EH (cell line): ENCODE measurements around the gene SYNRG.
"Not testable (repeated sequence)": the region's sequence is repeated elsewhere in the genome, so short reads cannot be mapped to it uniquely, and the experiment has no call there.

Source experiments
- DNase-seq: peaks from one replicate; pipeline ENCODE4 v3.0.0-alpha.2; 2015; ENCODE audit warnings: low read depth

Gene SYNRG

DNA sequence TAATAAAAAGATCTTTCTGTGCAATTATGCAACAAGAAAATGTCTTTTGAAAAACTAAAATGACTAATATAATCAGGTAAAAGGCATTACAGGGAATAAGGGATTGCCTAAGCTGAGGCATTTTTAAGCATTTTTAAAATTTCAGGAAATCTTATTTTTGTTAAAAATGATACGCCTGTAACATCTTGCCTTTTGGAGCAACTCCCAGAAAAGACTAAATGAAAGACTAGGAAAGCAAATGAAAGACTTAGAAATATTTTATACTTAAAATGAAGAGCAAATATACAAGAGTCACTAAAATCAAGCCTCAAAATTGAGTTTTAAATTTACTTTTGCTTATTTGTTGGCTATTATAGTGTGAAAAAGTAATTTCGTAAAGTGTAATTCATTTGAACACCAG is 63.7 kb downstream of the SYNRG start:
- DNase-seq: no peak

DNA sequence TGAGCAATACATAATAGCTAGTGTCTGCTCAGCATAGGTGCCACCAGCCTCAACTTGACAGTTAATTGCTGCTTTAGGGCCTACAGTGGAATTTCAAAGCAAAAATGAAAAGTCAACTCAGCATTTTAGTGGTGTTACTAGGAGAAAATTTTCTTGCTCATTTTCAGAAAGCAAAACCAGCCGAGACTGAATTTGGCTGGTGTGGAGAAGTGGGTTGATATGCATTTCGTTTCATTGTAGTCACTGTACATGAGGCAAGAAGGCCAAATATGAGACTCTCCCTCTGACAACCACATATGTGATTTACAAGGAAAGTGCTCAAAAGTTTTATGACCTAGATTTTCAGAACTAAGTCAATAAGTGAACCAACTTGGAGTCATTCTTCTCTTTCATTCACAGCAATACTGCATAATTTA is 65.6 kb downstream of the SYNRG start:
- peak; percentile 24 for DNase-seq

DNA sequence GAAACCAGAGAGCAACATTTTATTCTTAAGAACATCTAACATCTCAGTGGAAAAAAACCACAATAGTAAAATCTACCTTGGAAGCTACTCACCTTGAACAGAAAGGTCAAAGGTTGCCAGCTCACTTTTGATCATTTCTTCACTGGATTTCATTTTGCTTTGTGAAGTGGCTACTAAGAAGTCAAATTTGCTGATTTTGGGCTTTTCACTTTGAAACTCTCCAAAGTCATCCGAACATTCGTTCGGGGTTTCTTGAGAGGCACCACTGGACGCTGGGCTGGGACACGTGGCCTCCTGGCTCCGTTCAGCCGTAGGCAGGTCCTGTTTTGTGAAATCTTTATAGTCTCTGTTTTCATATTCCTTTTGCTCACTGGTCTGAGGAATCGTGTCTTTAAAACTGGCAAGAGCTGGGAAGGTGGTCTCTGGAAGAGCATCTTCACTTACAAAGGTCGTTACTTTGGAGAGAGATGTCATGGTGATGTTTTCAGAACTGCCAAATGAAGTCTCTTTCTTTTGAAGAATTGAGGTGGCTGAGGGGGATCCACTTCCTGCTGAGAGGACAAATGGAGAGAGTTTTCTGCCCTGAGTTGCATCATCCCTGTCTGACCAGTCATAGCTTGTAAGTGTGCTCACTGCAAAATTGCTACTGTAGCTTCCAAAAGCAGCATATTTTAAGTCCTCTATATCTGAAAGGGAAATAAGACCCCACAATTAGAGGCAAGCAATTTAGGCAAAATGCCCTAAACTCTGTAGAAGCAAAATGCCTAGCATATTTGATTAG is 67.1 kb downstream of the SYNRG start:
- DNase-seq: peak; percentile 78

DNA sequence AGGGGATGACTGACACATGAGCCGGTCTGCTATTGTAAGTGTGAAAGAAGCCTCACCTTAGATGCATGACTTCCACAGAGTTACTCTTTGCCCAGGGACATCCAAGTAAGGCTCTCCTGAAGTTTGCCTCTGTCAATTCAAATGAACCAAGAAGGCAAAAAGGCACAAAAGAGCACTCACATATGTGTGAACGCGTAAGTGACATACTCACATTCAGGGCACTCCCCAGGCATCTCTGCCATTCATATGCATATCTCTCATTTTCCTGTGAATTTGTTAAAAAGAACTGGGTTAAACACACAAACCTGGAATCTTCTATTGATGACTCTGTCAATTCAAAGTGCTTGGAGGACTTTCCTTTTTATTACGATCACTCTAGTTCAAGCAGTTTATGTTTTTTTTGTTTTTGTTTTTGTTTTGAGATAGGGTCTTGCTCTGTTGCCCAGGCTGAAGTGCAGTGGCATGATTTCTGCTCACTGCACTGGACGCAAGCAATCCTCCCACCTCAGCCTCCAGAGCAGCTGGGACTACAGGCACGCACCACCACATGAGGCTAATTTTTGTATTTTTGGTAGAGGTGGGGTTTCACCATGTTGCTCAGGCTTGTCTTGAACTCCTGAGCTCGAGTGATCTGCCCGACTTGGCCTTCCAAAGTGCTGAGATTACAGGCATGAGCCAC is 70.1 kb downstream of the SYNRG start:
- DNase-seq: no peak

DNA sequence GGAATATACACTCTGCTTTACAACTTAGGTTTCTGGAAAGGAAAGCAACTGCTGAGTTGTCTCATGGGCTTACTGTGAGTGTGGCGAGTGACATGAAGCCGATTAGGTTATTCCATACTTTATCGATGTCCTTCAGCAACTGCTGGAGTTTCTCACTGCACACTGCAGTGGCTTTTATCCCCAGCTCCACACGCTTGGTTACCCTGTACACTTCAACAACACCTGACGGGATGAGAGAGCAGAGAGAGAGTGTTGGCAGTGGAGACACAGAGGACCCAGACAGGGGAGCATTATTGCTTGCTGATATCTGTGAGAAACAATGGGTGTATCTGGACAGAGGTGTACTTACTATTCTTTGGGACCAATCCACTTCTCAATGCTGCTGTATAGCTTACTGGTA is 73.3 kb downstream of the SYNRG start:
- DNase-seq: no peak

DNA sequence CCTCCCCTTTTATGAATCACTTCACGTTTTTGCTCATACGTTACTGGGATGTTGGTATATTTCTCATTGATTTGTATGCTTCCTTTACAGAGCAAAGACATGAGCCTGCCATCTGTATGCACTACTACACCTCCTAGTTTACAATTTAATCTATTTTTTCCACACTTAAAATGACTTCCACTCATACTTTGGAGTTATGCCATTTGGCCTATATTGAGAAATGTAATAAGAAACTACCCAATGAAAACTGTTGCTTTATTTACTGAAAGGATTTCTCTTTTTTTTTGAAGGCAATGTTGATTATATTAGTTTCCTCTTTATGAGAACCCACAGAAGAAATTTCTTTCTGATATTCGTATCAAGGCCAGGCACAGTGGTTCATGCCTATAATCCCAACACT is 76.5 kb downstream of the SYNRG start:
- no peak for DNase-seq

DNA sequence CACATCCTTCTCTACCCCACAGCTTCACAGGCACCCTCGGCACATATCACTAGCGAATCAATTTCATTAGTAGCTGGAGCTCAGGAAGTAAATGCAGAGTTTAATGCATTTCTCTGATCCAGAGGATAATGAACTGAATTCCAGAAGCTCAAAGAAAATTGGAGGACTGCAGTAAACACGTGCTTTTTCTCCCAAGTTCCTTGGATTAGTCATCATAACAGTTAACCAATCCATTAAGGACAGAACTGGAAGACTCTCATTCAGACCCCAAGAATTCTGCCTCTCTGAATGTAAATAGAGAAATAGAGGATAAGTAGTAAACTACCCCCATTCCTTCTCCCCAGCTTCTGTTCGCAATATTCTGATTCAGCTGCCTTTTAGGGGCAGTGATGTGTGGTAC is 78.8 kb downstream of the SYNRG start:
- DNase-seq: peak; percentile 69

DNA sequence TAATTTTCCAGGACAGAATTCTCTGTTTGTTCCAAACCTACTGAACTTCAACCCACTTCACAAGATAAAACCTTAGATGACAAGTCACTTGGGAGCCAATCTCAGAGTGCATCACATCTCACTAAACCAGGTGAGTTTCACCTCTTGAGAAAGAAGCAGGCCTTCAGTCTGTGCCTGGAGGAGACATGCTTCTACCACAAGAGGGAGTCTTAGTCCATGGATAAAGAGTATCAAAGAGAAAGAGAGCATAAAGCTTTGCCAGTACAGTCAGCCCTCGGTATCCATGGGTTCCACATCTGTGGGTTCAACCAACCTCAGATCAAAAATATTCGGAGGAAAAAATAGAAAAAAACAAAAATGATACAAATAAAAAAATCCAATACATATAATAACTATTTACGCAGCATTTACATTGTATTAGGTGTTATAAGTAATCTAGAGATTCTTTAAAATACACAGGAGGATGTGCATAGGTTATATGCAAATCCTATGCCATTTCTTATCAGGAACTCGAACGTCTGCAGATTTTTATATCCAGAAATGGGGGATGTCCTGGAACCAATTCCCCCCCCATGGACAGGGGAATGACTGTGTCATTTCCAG is 81.9 kb downstream of the SYNRG start:
- peak; percentile 63 for DNase-seq

DNA sequence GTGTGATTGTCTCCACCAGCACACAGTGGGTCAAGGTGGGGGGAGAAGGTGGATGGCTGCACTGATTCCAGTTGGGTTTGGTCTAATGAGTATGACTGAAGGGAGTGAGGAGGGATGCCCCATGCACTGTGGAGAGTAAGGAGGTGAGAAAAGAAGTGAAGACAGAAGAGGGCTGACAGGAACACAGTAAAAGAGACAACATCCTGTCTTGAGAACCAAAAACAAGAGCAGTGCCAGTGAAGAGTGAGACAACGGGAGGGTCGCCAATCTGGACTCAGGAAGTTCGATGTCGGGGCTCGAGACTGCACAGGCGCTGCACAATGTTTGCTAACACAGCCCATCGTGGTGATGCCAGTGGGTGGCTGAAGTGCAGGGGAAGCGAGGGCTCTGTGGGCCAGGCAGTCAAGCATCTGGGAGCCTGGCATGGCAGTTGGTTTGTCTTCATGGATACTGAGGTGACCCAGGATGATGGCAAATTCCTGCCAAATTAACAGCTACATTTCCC is 85.5 kb downstream of the SYNRG start:
- DNase-seq: no peak

DNA sequence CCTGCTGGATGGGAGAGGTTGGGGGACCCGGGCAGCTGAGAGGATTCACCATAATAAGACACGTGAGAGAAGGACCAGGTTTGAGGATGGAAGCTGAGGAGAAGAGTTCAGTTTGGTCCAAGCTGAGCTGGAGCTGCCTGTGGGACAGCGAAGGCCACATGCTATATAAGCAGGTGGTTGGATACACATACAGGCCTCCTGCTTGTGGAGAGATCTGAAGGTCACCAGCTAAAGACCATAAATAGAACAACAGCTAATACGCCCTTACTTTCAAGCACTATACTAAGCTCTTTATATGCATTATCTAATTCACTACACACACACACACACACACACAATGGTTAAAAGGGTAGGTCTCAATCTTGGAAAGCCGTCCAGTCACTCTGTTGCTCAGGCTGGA is 87.4 kb downstream of the SYNRG start:
- no peak for DNase-seq

DNA sequence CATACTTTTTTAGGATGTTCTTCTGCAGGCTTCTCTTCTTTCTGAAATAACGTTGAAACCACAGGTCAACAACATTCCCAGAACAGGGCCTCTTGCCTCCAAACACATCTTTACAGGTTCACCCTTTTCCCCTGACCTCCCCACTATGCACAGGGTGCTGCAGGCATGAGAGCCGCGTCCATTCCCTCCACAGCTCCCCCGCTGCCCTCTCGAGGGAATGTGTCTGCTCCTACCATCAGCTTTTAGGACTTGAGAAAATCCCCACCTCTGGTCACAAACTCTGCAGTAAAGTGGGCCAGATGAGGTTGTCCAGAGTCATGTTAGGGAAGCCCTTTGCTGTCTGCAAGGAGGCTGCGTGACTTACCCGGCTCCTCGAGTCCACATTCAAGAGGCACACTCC is 89.0 kb downstream of the SYNRG start:
- DNase-seq: no peak

DNA sequence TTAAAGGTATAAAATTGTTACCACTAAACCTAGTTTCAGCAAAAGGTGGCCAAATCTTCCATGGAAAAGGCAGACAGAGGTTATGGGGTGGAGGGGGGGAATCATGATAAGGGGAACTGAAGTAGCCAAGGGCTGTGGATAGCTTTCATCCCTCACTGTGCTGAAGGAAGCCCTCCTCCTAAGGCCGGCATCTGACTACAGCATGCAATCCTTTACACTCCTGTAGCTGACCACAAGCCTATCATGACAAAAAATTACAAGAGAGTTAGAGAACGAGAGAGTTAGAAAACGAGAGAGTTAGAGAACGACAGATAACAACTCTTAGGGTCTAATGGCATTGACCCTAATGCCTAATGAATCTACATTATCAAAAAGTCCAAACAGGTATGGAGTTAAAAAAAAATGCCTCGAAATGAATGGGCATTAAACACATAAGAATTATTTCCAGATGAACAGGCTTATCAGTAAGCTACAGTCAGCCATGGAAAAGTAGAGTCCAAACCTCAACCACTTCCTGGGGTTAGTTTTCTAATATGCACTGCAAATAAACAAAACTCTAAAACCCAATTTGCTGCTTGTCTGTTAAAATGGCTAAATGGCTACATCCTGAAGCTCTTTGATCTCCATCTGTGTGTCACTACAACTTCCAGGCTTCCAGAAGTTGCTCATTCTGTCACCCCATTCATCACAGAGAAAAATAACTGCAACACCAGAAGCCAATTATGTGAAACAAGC is 89.8 kb downstream of the SYNRG start:
- DNase-seq: peak; percentile 58

DNA sequence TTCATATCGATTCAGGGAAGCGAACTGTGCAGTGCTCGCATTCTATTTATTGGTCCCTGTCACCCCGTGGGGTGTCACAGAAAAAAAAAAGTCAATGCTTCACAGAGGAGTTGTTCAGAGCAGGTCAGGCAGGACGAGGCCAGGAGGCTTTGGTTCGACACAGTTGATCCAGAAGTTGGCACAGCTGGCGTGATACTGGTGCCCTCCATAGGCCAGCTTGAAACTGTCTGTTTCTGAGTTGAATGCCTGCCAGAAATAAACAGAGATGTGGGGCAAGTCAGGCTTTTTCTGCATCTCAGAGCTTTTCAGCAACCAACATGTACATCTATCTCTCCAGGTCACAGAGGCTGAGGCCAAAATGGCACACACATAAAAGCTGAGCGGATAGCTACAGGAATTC is 90.4 kb downstream of the SYNRG start:
- no peak for DNase-seq

DNA sequence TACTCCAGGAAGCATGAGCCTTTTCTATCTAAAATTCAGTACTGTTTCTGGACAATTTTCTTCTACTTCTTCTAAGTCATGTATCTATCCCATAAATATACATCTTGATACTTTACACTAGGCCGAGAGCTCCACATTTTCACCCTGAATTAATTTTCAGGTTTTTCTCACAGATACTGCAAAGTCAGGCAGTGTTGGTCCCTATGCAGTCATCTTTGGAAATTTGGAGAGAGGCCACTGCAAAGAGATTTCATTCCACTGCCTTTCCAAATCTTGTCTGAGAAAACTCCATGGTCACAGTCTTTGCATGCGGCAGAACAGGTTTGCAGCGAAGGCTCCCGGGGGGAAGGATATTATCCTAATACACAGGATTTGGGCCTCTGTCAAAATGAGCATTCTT is 91.3 kb downstream of the SYNRG start:
- no peak for DNase-seq

DNA sequence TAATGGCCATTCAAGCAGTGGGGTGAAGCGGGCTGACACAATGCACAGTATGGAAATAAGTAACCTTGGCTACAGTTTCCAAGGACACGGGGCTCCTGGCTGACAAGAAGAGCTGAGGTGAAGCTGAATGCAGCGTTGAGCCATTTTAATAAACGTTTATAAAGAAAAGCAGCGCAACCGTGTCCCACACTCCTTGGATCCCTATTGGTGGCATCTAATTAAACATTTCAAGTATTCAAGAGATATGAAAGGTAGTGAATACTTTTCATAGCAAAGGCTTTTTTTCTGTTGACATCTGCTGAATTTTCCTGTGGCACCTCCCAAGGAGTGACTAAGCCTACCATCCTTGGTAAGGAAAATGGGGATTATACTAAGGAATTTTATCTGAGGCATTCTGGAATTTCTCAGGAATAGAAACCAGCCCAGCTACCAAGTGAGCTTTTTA is 93.1 kb downstream of the SYNRG start:
- peak; percentile 79 for DNase-seq

DNA sequence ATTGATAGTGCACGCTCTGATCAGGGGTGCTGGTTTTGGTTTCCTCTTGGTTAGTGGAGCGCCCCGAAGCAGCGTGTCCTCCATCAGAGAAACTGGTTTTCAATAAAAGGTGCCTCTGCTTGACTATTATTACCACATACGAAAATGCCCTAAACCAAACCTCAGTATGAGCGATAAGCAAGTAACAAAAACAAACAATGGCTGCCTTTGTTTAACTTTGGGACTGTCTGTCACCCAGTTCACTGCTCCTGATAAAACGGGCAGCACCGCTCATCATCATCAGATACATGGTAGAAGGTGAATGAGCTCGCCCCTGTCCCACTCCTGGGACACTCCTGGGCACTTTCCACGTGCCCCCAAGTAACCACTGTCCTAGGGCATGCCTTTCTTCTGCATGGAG is 95.5 kb downstream of the SYNRG start:
- DNase-seq: no peak

DNA sequence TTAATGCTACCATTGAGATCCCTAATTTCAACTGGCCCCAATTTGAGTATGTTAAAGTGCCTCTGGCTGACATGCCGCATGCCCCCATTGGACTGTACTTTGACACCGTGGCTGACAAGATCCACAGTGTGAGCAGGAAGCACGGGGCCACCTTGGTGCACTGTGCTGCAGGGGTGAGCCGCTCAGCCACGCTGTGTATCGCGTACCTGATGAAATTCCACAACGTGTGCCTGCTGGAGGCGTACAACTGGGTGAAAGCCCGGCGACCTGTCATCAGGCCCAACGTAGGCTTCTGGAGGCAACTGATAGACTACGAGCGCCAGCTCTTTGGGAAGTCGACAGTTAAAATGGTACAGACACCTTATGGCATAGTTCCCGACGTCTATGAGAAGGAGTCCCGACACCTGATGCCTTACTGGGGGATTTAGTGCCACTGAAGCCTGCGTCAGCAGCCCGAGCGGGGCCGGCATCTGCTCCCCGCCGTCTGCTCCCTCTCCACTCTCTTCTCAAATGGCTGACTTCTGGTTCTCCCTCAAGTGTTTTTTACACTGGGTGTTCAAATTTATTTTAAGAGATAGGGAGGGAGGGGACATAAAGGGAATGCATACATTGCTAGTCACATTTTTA is 96.7 kb downstream of the SYNRG start:
- no peak for DNase-seq

DNA sequence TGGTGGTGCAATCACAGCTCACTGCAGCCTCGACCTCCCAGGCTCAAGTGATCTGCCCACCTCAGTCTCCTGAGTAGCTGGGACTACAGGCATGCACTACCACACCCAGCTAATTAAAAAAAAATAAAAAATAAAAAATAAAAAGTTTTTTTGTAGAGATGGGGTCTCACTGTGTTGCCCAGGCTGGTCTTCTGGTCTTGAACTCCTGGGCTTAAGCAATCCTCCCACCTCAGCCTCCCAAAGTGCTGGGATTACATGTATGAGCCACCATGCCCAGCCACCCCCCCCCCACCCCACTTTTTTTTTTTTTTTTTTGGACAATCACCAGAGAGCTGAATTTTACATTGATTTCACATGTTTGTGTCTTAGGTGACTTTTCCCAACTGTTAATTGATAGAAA is 97.6 kb downstream of the SYNRG start:
- DNase-seq: not testable (repeated sequence)

DNA sequence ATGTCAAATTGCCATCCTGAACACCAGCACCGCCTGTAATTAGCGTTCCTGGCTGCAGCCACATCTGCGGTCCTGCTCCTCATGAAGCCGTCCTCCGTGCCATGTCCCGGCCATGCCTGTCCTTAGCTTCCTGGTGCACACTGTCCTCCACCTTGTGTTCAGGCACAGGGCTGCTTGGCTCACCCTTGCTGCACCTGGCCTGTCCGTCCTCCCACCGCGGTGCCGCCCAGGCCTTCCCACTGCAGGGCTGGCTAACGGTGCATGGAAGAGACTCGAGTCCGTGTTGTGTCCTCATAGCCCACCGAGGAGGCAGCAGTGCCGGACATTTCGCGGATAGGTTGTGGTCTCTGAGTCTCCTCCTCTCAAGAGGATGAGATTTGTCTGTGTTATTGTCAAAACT is 99.2 kb downstream of the SYNRG start:
- DNase-seq: no peak

DNA sequence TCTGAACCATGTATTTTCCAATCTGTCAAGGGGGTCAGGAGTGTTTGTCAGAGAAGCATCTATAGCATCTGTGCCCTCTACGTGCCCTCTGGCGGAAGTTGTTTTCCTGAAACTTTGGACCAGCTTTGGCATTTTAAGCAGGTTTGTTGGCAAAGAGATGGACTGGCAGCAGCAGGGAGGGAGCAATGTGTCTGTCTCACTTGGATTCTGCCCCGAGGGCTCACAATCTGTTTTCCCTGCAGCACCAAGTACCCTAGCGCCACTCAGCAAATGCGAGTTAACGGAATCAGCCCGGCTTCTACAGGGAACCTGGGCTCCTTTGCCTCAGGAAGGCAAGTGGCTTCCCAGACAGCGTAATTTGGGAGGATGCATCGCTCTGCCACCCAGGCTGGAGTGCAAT is 102.1 kb downstream of the SYNRG start:
- DNase-seq: no peak

DNA sequence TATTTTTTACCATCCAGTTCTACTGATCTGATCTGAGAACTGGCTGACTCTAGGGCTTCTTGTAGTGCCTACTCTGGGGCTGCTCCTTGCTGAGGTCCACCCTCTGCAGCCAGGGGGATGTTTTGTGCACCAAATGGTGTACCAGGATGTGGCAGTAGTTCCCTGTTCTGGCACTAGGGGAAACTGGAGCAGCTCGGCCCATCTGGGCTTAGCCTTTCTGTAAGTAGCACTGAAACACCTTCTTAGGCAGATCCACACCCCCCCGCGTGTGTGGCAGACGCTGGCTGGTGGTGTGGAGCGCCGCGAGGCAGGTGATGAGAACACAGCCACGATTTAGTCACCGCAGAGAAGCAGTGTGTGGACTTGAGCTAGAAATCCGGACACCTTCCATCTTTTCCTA is 102.5 kb downstream of the SYNRG start:
- DNase-seq: peak; percentile 40

DNA sequence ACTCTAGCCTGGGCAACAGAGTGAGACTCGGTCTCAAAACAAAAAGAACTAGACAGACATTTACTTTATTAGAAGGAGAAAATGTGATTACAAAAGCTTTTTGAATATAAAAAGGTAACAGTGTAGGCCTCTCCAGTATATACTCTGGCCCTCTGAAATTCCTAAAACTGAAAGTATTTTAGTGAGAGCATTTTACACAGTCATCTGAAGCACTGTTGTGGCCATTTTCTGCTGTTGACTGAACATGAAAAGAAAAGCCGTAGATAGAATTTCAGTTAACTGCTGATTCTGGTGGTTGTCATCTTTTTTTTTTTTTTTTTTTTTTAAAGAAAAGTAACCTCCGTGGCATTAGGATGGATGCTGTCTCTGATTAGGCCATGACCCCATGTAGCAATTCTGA is 103.9 kb downstream of the SYNRG start:
- DNase-seq: no peak
